GM21737 (cell line): ENCODE measurements around the gene TAF6.
A peak's percentile ranks its signal among the peaks of the same experiment; 100 is the strongest.

Experiments used
- ATAC-seq: cut with Tn5 transposase; IDR thresholded peaks from one replicate; pipeline ENCODE4 v1.9.1; 2021; ENCODE audit warnings: mild to moderate bottlenecking, moderate library complexity; ENCODE audit not compliant: unreplicated experiment

Gene TAF6

DNA sequence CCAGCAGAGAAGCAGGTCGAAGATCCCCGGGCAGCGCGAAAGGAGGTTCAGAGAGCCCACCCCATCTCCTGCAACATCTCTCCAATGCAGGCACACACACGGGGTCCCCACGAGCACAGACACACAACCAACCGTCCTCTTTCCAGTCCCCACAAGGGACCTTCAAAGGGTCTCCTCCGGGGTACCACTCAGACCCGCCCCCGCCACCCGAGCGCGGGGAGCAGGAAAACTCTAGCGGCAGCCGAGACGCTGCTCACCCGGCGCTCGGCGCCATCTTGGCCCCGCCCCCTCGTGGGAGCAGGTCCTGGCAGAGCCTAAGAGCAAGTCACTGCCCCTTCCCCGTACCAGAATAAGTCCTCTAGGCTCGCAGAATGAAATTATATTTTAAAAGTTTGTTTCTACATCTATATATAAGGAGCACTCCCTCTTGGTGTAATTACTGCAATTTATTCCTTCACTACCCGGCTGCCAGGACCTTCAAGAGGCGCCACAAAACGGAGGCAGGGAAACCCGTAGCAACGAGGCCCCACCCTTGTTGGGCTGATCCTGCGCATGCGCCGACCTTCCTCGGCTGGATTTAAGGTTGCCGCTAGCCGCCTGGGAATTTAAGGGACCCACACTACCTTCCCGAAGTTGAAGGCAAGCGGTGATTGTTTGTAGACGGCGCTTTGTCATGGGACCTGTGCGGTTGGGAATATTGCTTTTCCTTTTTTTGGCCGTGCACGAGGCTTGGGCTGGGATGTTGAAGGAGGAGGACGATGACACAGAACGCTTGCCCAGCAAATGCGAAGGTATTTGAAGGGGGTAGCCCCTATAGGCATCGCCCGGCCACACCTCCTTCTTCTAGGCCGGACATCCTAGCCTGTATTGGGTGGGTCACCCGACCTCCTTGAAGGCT lies at the start of gene TAF6, which contains the start of gene CNPY4:
TAF6 (minus strand) TSS at position 287 of the 898 bp plus-strand sequence. CDS start 5,149 bp downstream, outside the sequence.
CNPY4 (plus strand) TSS at position 563 of the 898 bp plus-strand sequence; CDS start at position 674, 111 bp downstream.
- peak; percentile 72 for ATAC-seq

DNA sequence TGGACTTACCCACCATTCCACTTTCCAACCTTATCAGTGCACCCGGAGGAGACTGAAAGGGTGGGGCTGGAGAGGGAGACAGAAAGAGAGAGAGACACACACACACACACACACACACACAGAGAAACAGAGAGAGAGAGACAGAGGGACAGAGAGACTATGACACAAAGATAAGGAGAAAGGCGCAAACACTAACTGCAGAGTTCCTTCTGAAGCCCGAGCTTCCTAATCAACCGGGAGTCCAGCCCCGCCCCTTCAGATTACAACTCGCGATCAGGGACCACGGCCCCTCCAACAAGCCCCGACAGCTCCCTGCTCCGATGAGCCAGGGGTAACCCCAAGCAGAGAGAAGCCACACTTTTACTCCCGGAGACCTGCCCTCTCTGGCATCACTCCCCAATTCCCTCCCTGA lies 48.8 kb upstream of the TAF6 start:
- ATAC-seq: no peak

DNA sequence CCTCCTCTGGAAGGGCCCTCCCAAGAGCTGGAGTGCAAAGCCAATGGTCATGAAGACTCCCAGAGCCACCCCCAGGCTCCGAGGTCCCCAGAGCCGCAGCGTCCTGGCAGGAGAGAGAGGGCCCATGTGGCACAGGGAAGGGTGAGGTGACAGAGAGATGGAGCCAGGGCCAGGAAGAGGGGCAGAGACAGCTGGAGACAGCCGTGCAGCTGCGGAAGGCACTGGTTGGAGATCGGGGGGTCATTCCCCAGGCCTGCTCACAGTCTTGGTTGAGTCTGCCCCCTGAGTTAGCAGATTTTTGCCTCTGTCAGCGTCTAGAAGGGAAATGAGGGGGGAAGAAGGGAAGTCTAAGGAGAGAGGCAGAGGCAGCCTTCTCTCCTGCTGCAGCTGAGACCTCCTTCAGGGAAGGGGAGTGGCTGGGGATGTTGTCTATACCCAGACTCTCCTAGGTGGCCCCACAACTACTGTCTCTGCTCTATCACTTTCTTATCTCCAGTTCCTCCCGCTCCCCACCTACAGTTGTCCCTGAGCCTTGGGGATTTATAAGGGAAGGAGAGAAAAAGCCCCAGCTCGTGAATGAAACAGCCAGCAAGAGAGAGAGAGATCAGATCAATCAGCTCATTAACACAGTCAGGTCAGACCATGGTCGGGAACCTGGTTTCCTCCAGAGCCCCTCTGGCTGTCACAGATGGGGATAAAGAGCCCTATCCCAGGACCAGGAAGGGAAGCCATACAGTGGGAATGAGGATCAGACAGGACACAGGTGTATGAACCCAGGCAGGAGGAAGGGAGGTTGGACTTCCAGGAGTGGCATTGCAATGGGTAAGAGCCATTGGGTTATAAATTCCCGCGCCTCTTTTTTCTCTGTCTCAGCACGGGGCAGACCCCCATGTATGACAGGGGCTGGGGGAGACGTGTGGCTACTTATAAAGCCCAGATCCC lies 48.1 kb upstream of the TAF6 start:
- ATAC-seq: no peak

DNA sequence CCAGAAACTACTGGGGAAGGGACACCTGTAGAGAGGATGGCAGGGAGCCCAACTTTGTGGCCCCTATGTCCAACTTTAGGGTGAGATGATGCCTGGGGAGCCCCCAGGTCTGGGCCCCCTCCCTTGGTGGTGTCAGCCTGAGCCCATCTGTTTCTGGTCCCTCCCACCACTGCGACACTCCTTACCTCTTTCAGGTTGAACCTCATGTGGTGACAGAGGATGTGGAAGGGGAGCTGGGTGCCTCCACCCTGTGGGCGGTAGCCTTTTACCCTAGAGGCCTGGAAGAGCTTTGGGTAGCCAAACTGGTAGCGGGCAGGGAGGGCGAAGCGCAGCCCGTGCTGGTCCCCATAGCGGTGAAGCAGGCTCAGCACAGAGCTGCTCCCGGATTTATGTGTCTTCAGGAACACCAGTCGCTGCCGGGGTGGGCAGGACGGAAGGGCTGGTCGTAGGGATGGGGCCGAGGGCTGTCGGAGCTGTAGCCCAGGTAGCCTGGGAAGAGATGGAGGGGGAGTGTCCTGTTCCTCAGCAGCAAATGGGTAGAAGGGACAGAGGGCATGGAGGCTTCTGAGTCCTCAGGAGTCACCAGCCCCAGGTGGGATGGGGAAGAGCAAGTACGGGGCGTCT lies 47.3 kb upstream of the TAF6 start:
- ATAC-seq: no peak

DNA sequence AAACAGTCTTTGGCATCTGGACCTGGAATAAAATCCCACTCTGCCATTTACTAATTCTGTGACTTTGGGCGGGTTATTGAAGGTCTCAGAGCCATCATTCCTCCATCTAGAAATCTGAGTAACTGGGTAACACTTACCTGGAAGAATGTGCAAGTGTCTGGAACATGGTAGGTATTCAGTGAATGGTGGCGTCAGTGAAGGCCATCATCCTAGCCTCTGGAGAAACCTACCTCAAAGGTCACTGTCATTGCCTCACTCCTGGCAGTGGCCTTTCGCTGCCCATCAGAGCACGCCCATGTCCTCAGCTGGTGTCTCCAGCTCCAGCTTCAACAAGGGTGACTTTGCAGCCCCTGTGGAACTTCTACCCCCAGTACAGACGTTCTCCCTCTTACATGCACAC lies 44.7 kb upstream of the TAF6 start:
- ATAC-seq: no peak

DNA sequence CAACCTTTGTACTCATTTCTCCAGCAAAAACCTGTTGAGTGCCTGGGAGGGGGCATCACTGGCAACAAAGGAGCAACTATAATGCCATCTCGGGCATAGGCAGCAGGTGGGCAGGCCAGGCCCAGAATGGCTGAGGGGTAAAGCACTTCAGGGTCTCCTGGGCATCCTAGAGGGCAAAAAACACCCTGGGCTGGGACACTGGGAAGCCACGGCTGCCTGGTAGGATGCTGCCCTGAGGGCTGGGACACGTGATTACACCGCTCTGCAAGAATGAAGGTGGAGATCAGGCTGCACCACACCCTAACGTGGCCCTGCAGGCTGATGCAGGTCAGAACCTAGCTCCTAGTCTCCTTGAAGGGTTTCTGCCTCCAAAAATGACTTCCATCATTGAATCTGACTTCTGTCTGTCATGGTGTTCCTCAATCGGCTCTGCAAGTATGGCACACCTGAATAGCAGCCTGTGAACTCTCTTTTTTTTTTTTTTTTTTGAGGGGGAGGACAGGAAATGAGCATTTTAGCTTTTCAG lies 43.9 kb upstream of the TAF6 start:
- no peak for ATAC-seq

DNA sequence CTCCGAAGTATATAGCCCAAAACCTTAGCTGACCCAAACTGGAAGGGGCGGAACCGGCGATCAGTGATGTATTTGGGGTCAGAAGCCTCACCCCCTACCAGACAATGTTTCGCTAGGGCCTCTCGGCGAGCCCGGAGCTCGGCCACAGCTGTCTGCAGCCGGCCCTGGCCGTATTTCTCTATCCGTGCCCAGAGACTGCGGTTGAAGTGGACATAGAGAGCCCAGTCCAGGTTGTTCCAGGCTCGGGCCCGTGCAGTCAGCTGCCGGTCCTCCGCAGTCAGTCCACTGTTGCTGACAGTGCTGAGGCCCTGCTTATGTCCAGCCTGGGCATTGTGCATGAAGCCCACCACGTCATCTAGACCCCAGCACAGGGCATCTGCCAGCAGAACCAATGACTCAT lies 40.9 kb upstream of the TAF6 start:
- ATAC-seq: no peak

DNA sequence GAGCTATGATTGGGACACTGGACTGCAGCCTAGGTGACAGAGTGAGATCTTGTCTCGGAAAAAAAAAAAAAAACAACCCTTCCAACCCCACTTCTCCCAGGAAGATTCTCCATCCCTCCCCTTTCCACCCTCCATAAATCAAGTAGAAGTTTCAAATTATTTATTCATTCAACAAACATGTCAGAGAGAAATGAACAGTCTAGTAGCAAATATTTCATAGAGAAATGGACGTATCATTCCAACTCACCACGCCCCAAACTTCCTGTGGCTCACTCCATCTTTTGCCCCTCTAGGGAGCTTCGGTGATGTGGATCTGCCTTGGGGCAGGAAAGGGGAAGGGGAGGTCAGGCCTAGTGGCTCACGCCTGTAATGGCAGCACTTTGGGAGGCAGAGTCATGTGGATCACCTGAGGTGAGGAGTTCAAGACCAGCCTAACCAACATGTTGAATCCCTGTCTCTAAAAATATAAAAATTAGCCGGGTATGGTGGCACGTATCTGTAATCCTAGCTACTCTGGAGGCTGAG lies 40.0 kb upstream of the TAF6 start:
- ATAC-seq: no peak

DNA sequence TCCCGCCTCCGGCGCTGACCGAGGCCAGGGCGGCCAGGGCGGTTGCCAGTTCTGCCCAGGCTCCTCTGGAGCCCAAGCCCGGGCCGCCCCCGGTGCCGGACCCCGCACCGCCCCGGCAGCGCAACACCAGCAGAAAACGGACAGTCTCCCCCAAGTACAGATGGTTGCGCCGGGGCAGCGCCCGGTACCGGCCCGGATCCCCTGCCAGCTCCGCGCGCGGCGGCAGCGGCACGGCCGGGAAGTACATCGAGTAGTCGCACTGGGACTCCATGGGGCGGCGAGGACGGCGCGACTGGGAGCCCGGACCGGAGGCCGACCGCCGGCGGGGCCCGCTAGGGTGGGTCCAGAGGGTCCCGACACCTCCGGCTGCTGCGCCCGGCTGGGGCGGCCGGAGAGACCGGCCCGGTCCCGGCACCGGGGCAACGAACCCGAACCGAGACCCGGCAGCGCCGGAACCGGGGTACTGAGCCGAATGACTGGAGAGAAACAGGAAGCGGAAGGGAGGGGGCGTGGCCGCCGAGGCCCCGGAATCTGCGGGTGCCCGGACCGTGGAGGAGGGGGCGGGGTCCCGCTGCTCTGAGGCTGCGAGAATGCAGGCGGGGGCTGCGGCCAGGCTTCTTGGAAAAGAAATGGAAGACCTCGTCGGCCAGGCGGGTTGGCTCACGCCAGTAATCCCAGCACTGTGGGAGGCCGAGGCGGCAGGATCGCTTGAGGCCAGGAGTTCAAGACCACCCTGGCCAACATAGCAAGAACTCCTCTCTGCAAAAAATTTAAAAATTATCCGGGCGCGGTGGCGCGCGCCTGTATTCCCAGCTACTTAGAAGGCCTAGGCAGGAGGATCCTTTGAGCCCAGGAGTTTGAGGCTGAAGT lies 39.3 kb upstream of the TAF6 start, which contains the start of gene TRAPPC14:
TRAPPC14 (minus strand) TSS at position 495 of the 870 bp plus-strand sequence; CDS start at position 271, 224 bp downstream.
- ATAC-seq: peak; percentile 74

DNA sequence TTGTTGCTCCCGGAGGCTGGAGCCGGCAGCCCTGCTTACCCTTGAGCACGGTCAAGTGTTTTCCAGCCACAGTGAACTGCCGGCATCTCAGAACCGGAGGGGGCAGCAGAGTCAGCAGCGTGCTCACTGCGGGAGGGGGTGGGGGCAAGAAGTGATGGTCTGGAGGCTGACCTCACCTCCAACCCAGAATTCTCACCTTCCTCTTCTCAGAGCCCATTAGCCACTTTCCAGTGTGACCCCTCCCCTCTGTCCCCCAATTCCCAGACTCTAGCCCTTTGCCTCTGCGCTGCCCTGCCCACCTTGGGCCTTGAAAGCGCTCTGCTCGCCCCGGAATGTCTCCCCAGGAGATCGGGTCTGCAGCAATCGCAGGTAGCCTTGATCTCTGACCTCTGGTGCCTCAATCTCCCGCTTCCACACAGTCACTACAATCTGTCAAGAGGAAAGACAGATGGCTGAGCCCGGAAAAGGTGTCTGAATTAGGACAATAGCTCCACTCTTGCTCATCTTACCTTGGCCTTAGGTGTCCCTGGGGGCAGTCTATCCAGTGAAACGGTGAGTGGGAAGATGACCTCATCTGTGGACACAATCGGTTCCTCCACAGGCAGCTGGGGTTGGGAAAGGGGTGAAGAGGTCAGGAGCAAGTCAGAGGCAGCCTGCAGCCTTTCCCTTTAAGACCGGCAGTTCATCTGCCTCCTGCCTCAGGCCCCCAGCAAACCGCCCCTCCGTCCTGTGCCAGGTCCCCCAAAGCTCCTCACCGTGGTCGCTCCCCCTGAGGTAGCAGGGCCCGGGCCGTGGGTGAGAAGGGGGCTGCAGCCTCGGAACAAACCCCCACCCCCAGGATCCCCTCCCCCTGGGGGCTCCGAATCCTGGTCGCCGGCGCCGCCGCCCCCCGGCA lies 38.4 kb upstream of the TAF6 start:
- ATAC-seq: no peak

DNA sequence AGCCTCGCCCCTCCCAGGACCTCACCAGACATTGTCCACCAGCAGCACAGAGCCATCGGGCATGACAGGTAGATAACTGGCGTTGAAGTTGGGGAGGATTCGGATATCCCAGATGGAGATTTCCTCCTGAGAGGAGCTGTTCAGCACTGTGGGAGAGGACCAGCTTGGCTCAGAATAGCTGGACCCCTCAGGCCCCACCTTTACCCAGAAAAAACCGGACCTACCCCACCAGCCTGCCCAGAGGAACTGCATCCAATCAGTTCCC lies 37.8 kb upstream of the TAF6 start:
- ATAC-seq: no peak

DNA sequence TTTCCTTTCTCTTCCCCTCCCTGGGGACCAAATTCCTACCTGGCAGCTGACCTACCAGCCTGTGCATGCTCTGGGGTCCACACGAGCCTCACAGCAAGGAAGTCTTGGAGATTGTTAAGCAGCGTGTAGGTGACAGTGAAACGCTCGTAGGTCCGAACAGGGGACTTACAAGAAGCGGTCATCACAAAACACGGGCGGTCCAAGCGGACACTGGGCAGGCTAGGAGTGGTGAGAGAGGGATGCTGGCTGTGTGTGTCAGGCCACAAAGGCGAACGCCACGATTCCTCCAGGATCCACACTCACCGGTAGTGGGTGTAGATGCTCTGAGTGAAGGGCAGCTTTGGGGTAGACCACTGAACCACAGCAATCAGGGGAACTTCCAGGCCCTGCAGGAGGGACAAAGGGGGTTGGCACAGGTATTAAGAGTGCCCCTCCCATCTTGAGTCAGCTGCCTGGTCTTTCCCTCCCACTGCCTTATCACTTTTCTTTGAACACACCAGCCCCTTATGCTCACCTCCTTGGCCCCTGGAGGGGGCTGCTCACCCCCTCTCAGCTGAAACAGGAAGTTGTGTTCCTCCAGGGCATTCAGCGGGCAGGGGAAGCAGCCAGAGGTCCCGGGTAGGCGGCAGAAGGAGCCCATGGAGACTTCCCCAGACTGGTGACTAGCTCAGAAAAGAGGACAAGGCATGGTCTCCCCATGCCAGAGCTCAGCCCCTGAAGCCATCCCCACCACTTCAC lies 37.3 kb upstream of the TAF6 start:
- no peak for ATAC-seq

DNA sequence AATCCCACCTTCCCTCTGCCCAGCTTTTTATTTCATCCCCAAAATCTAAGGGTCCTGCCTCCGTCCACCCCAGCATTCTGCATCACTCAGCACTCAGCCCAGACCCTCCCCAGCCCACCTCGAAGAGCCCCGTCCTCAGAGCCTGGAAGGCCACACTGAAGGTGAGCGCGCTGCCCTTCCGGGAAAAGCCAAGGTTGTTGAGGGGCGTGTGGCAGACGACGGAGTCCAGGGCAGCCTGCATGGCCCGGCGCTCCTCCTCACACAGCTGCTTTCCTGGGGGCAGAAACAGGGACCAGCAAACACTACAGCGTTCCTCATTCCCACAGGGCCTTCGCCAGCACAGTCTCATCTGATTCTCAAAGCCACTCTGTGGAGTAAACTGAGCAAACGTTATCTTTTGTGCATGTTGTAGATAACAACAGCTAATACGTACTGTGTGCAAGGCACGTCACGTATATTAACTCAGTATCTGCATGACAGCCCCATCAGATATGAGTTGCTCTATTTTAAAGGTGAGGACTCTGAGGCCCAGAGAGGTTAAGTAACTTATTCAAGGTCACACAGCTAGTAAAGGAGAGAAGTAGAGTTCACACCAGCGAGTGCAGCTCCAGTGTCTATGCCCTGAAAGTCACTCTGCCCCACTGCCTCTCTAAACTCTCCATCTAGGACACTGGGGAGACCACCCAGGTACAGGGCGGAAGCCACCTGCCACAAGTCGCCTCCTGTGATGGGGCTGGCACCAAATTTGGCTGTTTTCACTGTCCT lies 36.6 kb upstream of the TAF6 start:
- no peak for ATAC-seq

DNA sequence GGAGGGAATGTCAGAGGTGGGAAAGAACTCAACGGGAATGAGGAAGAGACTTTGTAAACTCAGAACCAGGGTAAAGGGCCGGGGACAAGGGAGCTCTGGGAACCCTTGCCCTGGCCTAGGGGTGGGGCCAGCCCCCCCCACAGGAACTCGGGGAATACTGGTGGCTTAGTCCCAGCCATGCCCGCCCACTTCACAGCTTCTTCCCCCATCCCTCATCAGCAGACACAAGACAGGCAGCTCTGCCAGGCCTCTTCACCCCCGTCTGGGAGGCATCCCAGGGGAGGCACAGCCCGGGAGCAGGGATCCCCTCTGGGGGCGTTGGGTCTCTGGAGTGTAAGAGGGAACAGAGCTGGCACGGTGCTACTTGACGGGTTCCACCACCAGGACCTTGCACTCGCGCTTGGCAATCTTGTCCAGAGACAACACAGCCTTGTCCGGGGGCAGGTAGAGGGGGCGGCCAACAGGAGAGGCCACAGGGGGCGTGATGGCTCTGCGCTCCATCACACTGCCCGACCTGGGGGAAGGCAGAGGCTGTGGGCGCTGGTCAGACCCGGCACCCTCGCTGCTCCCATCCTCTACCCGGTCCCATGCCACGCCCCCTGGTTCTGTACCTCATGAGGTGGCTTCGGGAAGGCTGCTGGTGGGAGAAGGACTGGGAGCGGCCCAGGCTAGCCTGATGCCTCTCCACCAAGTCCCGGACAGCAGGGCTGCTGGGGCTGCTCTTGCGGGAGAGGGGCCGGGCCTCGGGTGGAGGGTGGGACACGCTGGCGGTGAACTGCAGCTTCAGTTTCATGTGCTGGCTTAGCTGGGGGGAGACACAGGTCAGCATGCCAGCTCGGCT lies 35.7 kb upstream of the TAF6 start:
- ATAC-seq: no peak

DNA sequence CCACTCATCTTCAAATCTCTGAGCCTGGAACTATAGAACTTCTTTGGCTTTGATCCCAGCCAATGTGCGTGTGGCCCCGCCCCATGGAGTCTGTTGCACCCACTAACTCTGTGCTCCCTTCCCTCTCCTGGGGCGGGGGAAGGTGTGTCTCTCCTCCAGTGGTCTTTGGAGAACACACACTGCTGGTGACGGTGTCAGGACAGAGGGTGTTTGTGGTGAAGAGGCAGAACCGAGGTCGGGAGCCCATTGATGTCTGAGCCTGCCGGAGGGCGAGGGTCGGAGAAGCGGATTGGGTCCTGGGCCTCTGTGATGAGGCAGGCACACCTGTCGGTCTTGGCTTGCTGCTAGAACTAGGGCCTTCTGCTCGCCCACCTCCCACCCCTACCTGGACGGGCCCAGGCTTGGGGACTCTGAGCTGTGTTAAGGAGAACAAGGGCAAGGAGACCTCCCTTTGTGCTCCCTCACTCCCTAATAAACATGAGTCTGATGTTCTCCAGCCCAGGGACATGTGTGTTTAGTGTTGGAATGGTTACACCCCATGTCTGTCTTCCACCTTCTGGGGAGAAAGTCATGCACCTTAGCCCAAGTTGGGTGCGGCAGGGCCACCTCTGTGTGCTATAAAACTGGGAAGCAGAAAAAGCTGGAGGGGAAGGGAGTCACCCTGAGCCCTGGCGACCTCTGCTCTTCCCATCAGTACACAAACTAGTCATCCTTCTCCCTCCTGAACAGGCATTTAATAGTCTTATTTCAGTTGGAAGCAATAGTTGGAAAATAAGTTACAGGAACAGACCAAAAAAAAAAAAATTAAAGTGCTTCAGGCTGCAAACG lies 34.8 kb upstream of the TAF6 start:
- no peak for ATAC-seq
